Mucosa of descending colon (tissue), 3 donors: Measurements from ENCODE around the gene FMNL3. TPM values are rescaled to one million over a fixed set of nuclear protein-coding genes. Genes with fewer than 3 reads are reported as not detected.

Source experiments
- ATAC-seq: fragments of 200-7000 bp; cut with Tn5 transposase; one replicate; pipeline ENCODE4 v1.9.1; 2020; ENCODE audit warnings: mild to moderate bottlenecking, moderate library complexity
- DNase-seq, 3 donors: peaks; one replicate each; pipeline ENCODE4 v3.0.0-alpha.2; 2020
- H3K36me3 ChIP-seq: fragments of 200-600 bp; one replicate; pipeline ENCODE4 v1.8.0; 2021; ENCODE audit warnings: low read depth, mild to moderate bottlenecking
- H3K4me1 ChIP-seq: fragments of 200-600 bp; one replicate; pipeline ENCODE4 v1.8.0; 2021; ENCODE audit warnings: low read depth, mild to moderate bottlenecking
- H3K4me3 ChIP-seq: fragments of 200-600 bp; one replicate; pipeline ENCODE4 v1.8.0; 2021; ENCODE audit warnings: mild to moderate bottlenecking
- H3K9me3 ChIP-seq: fragments of 200-600 bp; one replicate; pipeline ENCODE4 v1.8.0; 2021; ENCODE audit warnings: mild to moderate bottlenecking
- CTCF ChIP-seq: fragments of 200-600 bp; IDR thresholded peaks from one replicate; pipeline ENCODE4 v1.8.0; 2022; ENCODE audit warnings: antibody characterized with exemption, mild to moderate bottlenecking
- intact Hi-C, 2 donors: fragments of 100-400 bp; cut with DNase I in 1 of 2; cut with micrococcal nuclease in 1 of 2; formaldehyde crosslinking; loops; one replicate each; pipeline versions ENCODE4 v1.11.0 to v1.11.1; 2022; cut with DNase I, micrococcal nuclease
- total RNA-seq, 3 donors: library from RNA; stranded (reverse); fragmentation: NEBNext Ultra II Directional in 2 of 3; extraction: Animal tissue kit (Norgen Biotek cat#: 25700) in 2 of 3; gene quantifications; one replicate each; pipeline versions ENCODE4 v1.2.1 to v1.2.4, GENCODE V29; 2021 to 2023
- donor health status: DM: no; HTN: no; CAD: no; lungs with moderate emphysema.
- donor health status: DM: no; HTN: no; CAD: no.
- donor health status: DM: no; HTN: yes; CAD: no.

Gene FMNL3
- total RNA-seq, 3 donors from 2014 or later = 4.2 to 13.4 (median 7.1) TPM

- H3K4me3 ChIP-seq = no peak overlapping the region
- H3K36me3 ChIP-seq = no peaks in the 10 kb centered on the region
- intact Hi-C loops = no loop called here
- DNase-seq = no peak
- no peak for ATAC-seq
- H3K4me1 ChIP-seq = no peaks in the 10 kb centered on the region
- H3K9me3 ChIP-seq = no peaks in the 10 kb centered on the region
- TF ChIP-seq CTCF = no peak
These were observed 19.3 kb downstream of the FMNL3 start for GRCh38 chr12:49687941-49688340.

- H3K9me3 ChIP-seq = no peaks in the 10 kb centered on the region
- intact Hi-C loops = no loop called here
- TF ChIP-seq CTCF = no peak
- no peaks in the 10 kb centered on the region for H3K36me3 ChIP-seq
- H3K4me1 ChIP-seq = no peaks in the 10 kb centered on the region
- DNase-seq = no peak
- ATAC-seq = no peak
- H3K4me3 ChIP-seq = no peak overlapping the region
These were observed 22.8 kb downstream of the FMNL3 start for GRCh38 chr12:49684310-49684854.

- TF ChIP-seq CTCF = no peak
- intact Hi-C loops = no loop called here
- Histone ChIP-seq H3K9me3 (no peaks in the 10 kb centered on the region), H3K4me3 (no peak overlapping the region), H3K36me3 (no peaks in the 10 kb centered on the region), H3K4me1 (no peaks in the 10 kb centered on the region)
- ATAC-seq (no peak), DNase-seq (no peak)
These were observed 23.5 kb downstream of the FMNL3 start for GRCh38 chr12:49683599-49684309.

- H3K4me1 ChIP-seq = no peaks in the 10 kb centered on the region
- no peak overlapping the region for H3K4me3 ChIP-seq
- no peaks in the 10 kb centered on the region for H3K36me3 ChIP-seq
- DNase-seq (no peak), ATAC-seq (no peak)
- H3K9me3 ChIP-seq = no peaks in the 10 kb centered on the region
- no peak for TF ChIP-seq CTCF
- intact Hi-C loops = no loop called here
These were observed 27.1 kb downstream of the FMNL3 start for GRCh38 chr12:49680075-49680474.

GRCh38 chr12:49678711-49679110, 28.5 kb downstream of the FMNL3 start:
- no peak for DNase-seq
- TF ChIP-seq CTCF = no peak

More at GRCh38 chr12:49678711-49679110, 28.5 kb downstream of the FMNL3 start:
- peaks cover 9% of the 10 kb centered on the region for H3K4me1 ChIP-seq
- no peaks in the 10 kb centered on the region for H3K9me3 ChIP-seq
- no peak overlapping the region for H3K4me3 ChIP-seq
- no peaks in the 10 kb centered on the region for H3K36me3 ChIP-seq
- intact Hi-C loops = no loop called here
- no peak for ATAC-seq
